Thoracic aorta (tissue), 2 donors: Measurements from ENCODE around the gene VPS4B. TPM values are rescaled to one million over a fixed set of nuclear protein-coding genes. Genes with fewer than 3 reads are reported as not detected.
A peak's percentile ranks its signal among the peaks of the same experiment; 100 is the strongest.

Experiments used
- ATAC-seq: fragments of 150-250 bp; one replicate; pipeline ENCODE4 v1.8.0; 2017; ENCODE audit warnings: low read depth; ENCODE audit not compliant: insufficient number of reproducible peaks, low FRiP score
- DNase-seq: peaks from one replicate; pipeline ENCODE4 v3.0.0-alpha.2; 2020; ENCODE audit warnings: low spot score
- H3K27ac ChIP-seq, 2 donors: fragments of 200-600 bp; sonication (generic); 1 replicate in 1 of 2; 2 replicates in 1 of 2; pipeline ENCODE4 v1.5.1; 2016; ENCODE audit warnings: mild to moderate bottlenecking in 2 of 2, moderate library complexity in 2 of 2
- H3K27me3 ChIP-seq: fragments of 200-600 bp; sonication (generic); replicated peaks from 2 replicates; pipeline ENCODE4 v1.6.0; 2016; ENCODE audit warnings: mild to moderate bottlenecking; ENCODE audit not compliant: insufficient read depth
- H3K36me3 ChIP-seq: fragments of 200-600 bp; sonication (generic); one replicate; pipeline ENCODE4 v1.5.1; 2016
- H3K4me1 ChIP-seq, 2 donors: fragments of 200-600 bp; sonication (generic); 1 replicate in 1 of 2; 2 replicates in 1 of 2; pipeline versions ENCODE4 v1.5.1 to v1.6.0; 2016; ENCODE audit warnings: low read depth in 2 of 2, mild to moderate bottlenecking in 1 of 2; ENCODE audit not compliant: control insufficient read depth in 1 of 2
- H3K4me3 ChIP-seq: fragments of 200-600 bp; sonication (generic); 2 replicates; pipeline ENCODE4 v1.5.1; 2016; ENCODE audit warnings: mild to moderate bottlenecking
- H3K9me3 ChIP-seq: fragments of 200-600 bp; sonication (generic); 2 replicates; pipeline ENCODE4 v1.5.1; 2016
- total RNA-seq, 2 donors: library from RNA; depleted of rRNA; stranded (reverse); fragments of >200 nt; gene quantifications; one replicate each; pipeline versions ENCODE4 v1.1.0 to v1.2.3, GENCODE V29; 2016
- TF ChIP-seq, protein P1 (sequence below): fragments of 200-600 bp; sonication (generic); IDR thresholded peaks from one replicate; pipeline ENCODE4 v1.5.1; 2019; ENCODE audit warnings: antibody characterized with exemption

Gene VPS4B
- total RNA-seq, 2 donors from 2014 or later, result 25.5 to 49.9 TPM

DNA sequence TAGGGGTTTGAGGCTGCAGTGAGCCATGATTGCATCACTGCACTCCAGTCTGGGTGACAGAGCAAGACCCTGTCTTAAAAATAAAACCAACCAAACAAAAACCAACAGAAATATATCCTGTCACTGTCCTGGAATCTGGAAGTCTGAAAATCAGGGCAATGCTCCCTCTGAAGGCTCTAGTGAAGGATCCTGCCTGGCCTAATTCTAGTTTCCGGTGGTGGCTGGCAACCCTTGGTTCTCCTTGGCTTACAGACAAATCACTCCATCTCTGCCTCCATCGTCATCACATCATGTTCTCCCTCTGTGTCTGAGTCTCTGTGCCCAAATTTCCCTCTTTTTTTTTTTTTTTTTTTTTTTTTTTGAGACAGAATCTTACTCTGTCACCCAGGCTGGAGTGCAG lies 15.9 kb upstream of the VPS4B start:
- H3K27me3 ChIP-seq, result no peaks in the 10 kb centered on the region
- TF ChIP-seq, protein P1, sequence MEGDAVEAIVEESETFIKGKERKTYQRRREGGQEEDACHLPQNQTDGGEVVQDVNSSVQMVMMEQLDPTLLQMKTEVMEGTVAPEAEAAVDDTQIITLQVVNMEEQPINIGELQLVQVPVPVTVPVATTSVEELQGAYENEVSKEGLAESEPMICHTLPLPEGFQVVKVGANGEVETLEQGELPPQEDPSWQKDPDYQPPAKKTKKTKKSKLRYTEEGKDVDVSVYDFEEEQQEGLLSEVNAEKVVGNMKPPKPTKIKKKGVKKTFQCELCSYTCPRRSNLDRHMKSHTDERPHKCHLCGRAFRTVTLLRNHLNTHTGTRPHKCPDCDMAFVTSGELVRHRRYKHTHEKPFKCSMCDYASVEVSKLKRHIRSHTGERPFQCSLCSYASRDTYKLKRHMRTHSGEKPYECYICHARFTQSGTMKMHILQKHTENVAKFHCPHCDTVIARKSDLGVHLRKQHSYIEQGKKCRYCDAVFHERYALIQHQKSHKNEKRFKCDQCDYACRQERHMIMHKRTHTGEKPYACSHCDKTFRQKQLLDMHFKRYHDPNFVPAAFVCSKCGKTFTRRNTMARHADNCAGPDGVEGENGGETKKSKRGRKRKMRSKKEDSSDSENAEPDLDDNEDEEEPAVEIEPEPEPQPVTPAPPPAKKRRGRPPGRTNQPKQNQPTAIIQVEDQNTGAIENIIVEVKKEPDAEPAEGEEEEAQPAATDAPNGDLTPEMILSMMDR, result no peak
- H3K4me3 ChIP-seq, result no peak overlapping the region
- no peak for DNase-seq
- peak; percentile 72 for ATAC-seq
- H3K9me3 ChIP-seq, result no peaks in the 10 kb centered on the region
- H3K4me1 ChIP-seq, result peaks cover 10 to 29% of the 10 kb centered on the region in 2 donors
- no peaks in the 10 kb centered on the region for H3K36me3 ChIP-seq
- peak overlapping the region; percentile 72 to 74 for H3K27ac ChIP-seq

DNA sequence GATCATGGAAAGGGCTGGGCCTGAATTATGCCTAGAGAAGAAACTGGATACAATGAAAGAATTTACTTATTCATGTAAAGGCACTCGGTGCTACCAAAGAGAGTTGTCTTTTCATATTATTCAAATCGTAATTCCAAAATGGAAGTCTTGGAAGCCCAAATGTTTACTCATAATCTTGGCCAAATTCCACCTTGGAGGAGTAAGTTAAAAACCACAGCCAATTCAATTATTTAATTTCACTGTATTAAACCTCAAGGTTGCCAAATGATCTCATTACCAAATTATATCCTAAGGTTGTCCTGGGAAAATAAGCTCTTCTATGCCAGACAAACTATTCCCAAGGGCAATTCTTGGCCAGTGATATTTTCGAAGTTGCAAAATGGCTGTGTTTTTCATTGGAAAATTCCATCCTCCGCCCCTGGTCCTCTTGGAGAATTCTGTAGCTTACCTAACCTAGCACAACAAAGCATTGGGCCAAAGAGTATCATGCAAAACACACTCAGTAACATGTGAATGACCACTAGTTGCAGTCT lies 11.1 kb upstream of the VPS4B start:
- Histone ChIP-seq H3K36me3 (no peaks in the 10 kb centered on the region), H3K4me1 (peaks cover 10 to 26% of the 10 kb centered on the region in 2 donors), H3K27me3 (no peaks in the 10 kb centered on the region), H3K27ac (peak overlapping the region; percentile 62 to 75), H3K4me3 (peak overlapping the region; percentile 41), H3K9me3 (no peaks in the 10 kb centered on the region)
- DNase-seq, result no peak
- TF ChIP-seq, protein P1, result no peak
- ATAC-seq, result peak; percentile 44

DNA sequence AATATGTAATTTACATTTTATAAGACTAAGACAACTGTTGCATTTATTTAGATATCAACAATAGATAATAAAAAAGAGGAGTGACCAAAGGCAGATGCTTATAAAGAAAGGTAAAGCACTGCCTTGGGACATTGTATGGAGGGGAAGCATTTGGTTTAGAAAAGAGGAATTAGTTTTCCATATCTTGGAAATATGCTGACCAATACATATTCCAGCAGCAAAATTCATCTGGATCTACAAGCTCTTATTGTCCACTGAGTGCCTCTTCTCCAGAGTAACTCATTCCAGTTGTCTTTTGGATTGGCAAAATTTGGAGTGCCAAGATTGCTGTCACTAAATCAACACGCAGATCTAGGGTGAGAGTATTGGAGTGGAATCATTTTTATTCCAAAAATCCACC lies 8.9 kb upstream of the VPS4B start:
- no peak overlapping the region for H3K27ac ChIP-seq
- ATAC-seq (no peak), DNase-seq (no peak)
- H3K4me3 ChIP-seq, result no peak overlapping the region
- H3K4me1 ChIP-seq, result peaks cover 10 to 19% of the 10 kb centered on the region in 2 donors
- H3K36me3 ChIP-seq, result no peaks in the 10 kb centered on the region
- TF ChIP-seq, protein P1, result no peak
- no peaks in the 10 kb centered on the region for H3K27me3 ChIP-seq
- no peaks in the 10 kb centered on the region for H3K9me3 ChIP-seq

DNA sequence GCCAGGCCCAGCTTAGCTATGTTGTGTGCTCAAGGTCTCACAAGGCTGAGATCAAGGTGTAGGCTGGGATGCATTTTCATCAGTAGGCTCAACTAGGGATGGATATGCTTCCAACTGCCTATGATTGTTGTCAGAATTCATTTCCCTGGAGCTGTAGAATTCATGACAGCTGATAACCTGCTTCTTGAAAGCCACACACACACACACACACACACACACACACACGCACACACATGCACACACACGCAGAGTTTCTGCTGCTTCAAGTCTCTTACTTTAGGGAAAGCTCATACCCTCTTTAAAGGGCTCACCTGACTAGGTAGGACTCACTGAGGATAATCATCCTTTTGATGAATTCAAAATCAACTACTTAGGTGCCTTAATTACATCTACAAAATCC lies 8.2 kb upstream of the VPS4B start:
- Histone ChIP-seq H3K9me3 (no peaks in the 10 kb centered on the region), H3K4me1 (peaks cover 10 to 19% of the 10 kb centered on the region in 2 donors), H3K27ac (no peak overlapping the region), H3K27me3 (no peaks in the 10 kb centered on the region), H3K4me3 (no peak overlapping the region), H3K36me3 (no peaks in the 10 kb centered on the region)
- no peak for DNase-seq
- no peak for ATAC-seq
- TF ChIP-seq, protein P1, result no peak

DNA sequence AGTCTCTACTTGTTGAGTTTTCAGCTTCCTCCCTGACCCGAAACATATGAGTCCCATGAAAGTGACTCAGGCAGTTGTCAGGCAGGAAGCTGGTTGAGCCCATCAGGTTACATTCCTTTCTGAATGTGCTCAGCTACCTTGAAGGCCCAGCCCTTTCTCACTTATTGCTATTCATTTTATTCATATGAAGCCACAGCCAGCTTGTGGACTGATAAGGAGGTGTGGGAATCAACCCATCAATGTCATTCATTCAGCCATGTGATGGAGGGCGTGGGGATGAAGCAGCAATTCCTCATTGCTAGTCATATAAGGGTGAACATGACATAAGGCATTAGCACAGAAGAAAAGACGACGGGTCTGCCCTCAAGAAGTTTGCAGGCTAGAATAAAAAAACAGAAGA lies 5.3 kb upstream of the VPS4B start:
- no peaks in the 10 kb centered on the region for H3K9me3 ChIP-seq
- no peak overlapping the region for H3K4me3 ChIP-seq
- no peak for DNase-seq
- H3K36me3 ChIP-seq, result no peaks in the 10 kb centered on the region
- ATAC-seq, result no peak
- peaks cover 0 to 1% of the 10 kb centered on the region in 2 donors for H3K4me1 ChIP-seq
- TF ChIP-seq, protein P1, result no peak
- H3K27me3 ChIP-seq, result no peaks in the 10 kb centered on the region
- H3K27ac ChIP-seq, result no peak overlapping the region
